Heart right ventricle (tissue), 16 donors: ENCODE data around the gene ARFGAP3. TPM values are rescaled to one million over a fixed set of nuclear protein-coding genes. Genes with fewer than 3 reads are reported as not detected.
A peak's percentile ranks its signal among the peaks of the same experiment; 100 is the strongest.

Experiments
- ATAC-seq, 8 donors: fragments of 200-7000 bp; cut with Tn5 transposase; one replicate each; pipeline ENCODE4 v1.9.1; 2020; ENCODE audit warnings: mild to moderate bottlenecking in 8 of 8, moderate library complexity in 8 of 8, moderate number of reproducible peaks in 1 of 8
- DNase-seq, 2 donors: peaks; one replicate each; pipeline ENCODE4 v3.0.0-alpha.2; 2020
- H3K27ac ChIP-seq, 10 donors: fragments of 200-600 bp; sonication (generic) in 2 of 10; one replicate each; pipeline versions ENCODE4 v1.5.0 to v1.8.0; 2020 to 2022; ENCODE audit warnings: mild to moderate bottlenecking in 3 of 10
- H3K27me3 ChIP-seq, 7 donors: fragments of 200-600 bp; one replicate each; pipeline ENCODE4 v1.8.0; 2021 to 2022; ENCODE audit warnings: mild to moderate bottlenecking in 2 of 7
- H3K36me3 ChIP-seq, 9 donors: fragments of 200-600 bp; sonication (generic) in 1 of 9; one replicate each; pipeline versions ENCODE4 v1.5.0 to v1.8.0; 2020 to 2022; ENCODE audit warnings: mild to moderate bottlenecking in 2 of 9
- H3K4me1 ChIP-seq, 9 donors: fragments of 200-600 bp; sonication (generic) in 1 of 9; one replicate each; pipeline versions ENCODE4 v1.5.0 to v1.8.0; 2020 to 2022; ENCODE audit warnings: mild to moderate bottlenecking in 4 of 9
- H3K4me3 ChIP-seq, 10 donors: fragments of 200-600 bp; sonication (generic) in 2 of 10; one replicate each; pipeline versions ENCODE4 v1.5.0 to v1.8.0; 2020 to 2022; ENCODE audit warnings: mild to moderate bottlenecking in 7 of 10, moderate library complexity in 2 of 10
- H3K9me3 ChIP-seq, 11 donors: fragments of 200-600 bp in 10 of 11; sonication (generic) in 2 of 11; one replicate each; pipeline versions ENCODE4 v1.5.0 to v1.8.0; 2013 to 2022; ENCODE audit warnings: mild to moderate bottlenecking in 2 of 11, control low read depth in 1 of 11, moderate library complexity in 1 of 11
- CTCF ChIP-seq, 9 donors: fragments of 200-600 bp; sonication (generic) in 2 of 9; IDR thresholded peaks; one replicate each; pipeline versions ENCODE4 v1.5.0 to v1.8.0; 2021 to 2022; ENCODE audit warnings: antibody characterized with exemption in 9 of 9, mild to moderate bottlenecking in 5 of 9, moderate library complexity in 1 of 9
- WGBS, 2 donors: extraction: QIAGEN DNeasy Blood & Tissue Kit; methylation state at CpG; one replicate each; pipeline ENCODE4 v1.1.7; 2013; ENCODE audit warnings: inconsistent platforms in 1 of 2; 5-methylcytosine and 5-hydroxymethylcytosine counted together
- intact Hi-C, 10 donors: fragments of 100-400 bp; cut with DNase I; formaldehyde crosslinking; loops; one replicate each; pipeline versions ENCODE4 v1.11.1 to v1.14.2; 2022
- polyA plus RNA-seq, 2 donors: library from polyadenylated mRNA; stranded (reverse); fragments of 200-250 nt; gene quantifications; one replicate each; pipeline ENCODE4 v1.2.3, GENCODE V29; 2013
- total RNA-seq, 10 donors: library from RNA; stranded (reverse); fragmentation: NEBNext Ultra II Directional in 3 of 10; extraction: Animal tissue kit (Norgen Biotek cat#: 25700) in 3 of 10; gene quantifications; one replicate each; pipeline versions ENCODE4 v1.2.1 to v1.2.4, GENCODE V29; 2021 to 2023
- donor health status: Arrhythmogenic right ventricular cardiomyopathy.
- donor health status: ischemic (EF 13 %, LVEDD 7.1; RV severe dilation, severe dysfunction).
- donor health status: healthy with polysubstance abuse.
- donor health status: DM: no; HTN: yes; CAD: no.
- donor health status: DM: no; HTN: no; CAD: no.
- donor health status: ischemic (EF 25% LVEDD 6.9; RV normal size, moderate dysfunction).
- donor health status: ischemic (EF 25% LVEDD 5.7; RV mildly dilated, moderate dysfunction).
- donor health status: healthy.
- donor health status: DM: yes; HTN: yes; CAD: no.
- donor health status: Ischemic cardiomyopathy.
- donor health status: ischemic (EF 35%, LVEDD 5.7; RV mildly dilated, moderate dysfunction).
- donor health status: nonischemic (EF 11% LVEDD 7.7; RV severe dilation, severe dysfunction).
- donor health status: DM: yes; HTN: yes; CAD: no.
- donor health status: PGD.
- donor health status: ischemic (EF 29% LVEDD 5.4; RV normal size, mild dysfunction).
- donor health status: nonischemic (EF 23%, LVEDD 6.1; RV moderate dilation, normal function).

The ARFGAP3 gene
- total and polyA plus RNA-seq, 12 donors: 10.6 to 29.4 (median 23.2) TPM

DNA sequence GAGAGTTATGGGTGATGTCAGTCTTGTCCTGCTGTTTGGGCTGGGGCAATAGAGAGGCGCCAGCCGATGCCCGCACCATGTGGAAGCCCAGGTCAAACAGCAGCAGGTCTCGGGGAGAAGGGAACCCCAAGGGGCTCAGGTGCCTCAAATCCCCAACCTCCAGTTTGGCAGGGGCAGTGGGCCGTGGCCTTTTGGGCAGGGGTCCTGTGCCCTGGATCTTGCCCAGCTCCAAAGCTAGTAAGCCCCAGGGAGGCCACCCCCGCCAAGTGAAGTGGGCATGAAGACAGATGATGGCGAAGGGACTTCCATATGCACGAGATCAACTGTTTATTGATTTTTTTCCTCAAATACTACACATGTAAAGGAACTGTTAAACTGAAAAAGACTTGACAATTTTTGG lies 12.4 kb upstream of the ARFGAP3 start:
- H3K9me3 ChIP-seq: no peaks in the 10 kb centered on the region
- no peak for DNase-seq
- H3K36me3 ChIP-seq: peaks cover 0 to 57% (median 29%) of the 10 kb centered on the region in 9 donors
- peaks cover 4 to 24% (median 15%) of the 10 kb centered on the region in 9 donors for H3K4me1 ChIP-seq
- no peaks in the 10 kb centered on the region for H3K27me3 ChIP-seq
- no peak overlapping the region for H3K4me3 ChIP-seq
- intact Hi-C loops: loop anchor here in 6 of 10 donors (5.0 to 10.0 kb wide), 7 partner anchors 33 to 218 kb away; partner anchors contain the start of gene TTLL1 (in 2 of the 6)
- WGBS, 2 donors: 91 to 94% methylated on average over 8 of the region's 8 CpGs
- no peak for ATAC-seq
- no peak for TF ChIP-seq CTCF (IDR thresholded peaks at IDR 0.05)
- H3K27ac ChIP-seq: peak overlapping the region in 2 of 10 donors; percentile 68 to 76

GRCh38 chr22:42868751-42869251 lies 11.7 kb upstream of the ARFGAP3 start:
- H3K27me3 ChIP-seq: no peaks in the 10 kb centered on the region
- WGBS, 2 donors: 51 to 60% methylated on average over 16 of the region's 16 CpGs
- H3K4me3 ChIP-seq: no peak overlapping the region
- no peaks in the 10 kb centered on the region for H3K9me3 ChIP-seq
- no peak for TF ChIP-seq CTCF (IDR thresholded peaks at IDR 0.05)
- intact Hi-C loops: loop anchor here in 6 of 10 donors (5.0 to 10.0 kb wide), 7 partner anchors 34 to 218 kb away; partner anchors contain the start of gene TTLL1 (in 2 of the 6)
- peaks cover 4 to 24% (median 15%) of the 10 kb centered on the region in 9 donors for H3K4me1 ChIP-seq
- H3K27ac ChIP-seq: peak overlapping the region in 9 of 10 donors; percentile 20 to 76 (median 57)
- peak; percentile 50 to 85 (median 77) for ATAC-seq
- H3K36me3 ChIP-seq: peaks cover 0 to 50% (median 23%) of the 10 kb centered on the region in 9 donors
- peak; percentile 62 to 72 for DNase-seq

DNA sequence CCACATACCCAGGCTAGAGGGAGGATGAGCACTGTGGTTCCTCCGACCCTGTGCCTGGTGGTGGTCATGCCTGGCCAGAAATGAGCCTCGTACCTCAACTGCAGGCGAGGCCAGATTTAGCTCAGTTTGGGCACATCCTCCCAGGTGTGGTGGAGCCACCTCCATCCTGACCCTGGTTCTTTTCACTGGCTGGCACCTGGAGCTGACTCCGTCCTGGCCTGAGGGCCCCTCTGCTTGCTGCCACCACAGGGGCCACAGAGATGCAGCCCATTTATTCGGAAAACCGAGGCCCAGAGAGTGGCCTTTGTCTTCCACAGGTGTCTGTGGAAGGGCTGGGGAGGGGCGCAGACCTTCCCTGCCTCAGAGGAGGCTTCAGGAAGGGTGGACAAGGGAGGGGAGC lies 9.0 kb upstream of the ARFGAP3 start:
- TF ChIP-seq CTCF (IDR thresholded peaks at IDR 0.05): no peak
- intact Hi-C loops: loop anchor here in 6 of 10 donors (5.0 to 10.0 kb wide), 7 partner anchors 36 to 221 kb away; partner anchors contain the start of gene TTLL1 (in 2 of the 6)
- no peak overlapping the region for H3K4me3 ChIP-seq
- H3K36me3 ChIP-seq: peaks cover 0 to 23% (median 7%) of the 10 kb centered on the region in 9 donors
- DNase-seq (no peak), ATAC-seq (no peak)
- no peak overlapping the region for H3K27ac ChIP-seq
- no peaks in the 10 kb centered on the region for H3K27me3 ChIP-seq
- WGBS, 2 donors: 93 to 96% methylated on average over 7 of the region's 7 CpGs
- no peaks in the 10 kb centered on the region for H3K9me3 ChIP-seq
- H3K4me1 ChIP-seq: peaks cover 4 to 25% (median 15%) of the 10 kb centered on the region in 9 donors

GRCh38 chr22:42865536-42865935 lies 8.5 kb upstream of the ARFGAP3 start:
- no peaks in the 10 kb centered on the region for H3K27me3 ChIP-seq
- no peak for ATAC-seq
- H3K36me3 ChIP-seq: peaks cover 0 to 17% (median 6%) of the 10 kb centered on the region in 9 donors
- no peak for DNase-seq
- H3K27ac ChIP-seq: no peak overlapping the region
- H3K4me1 ChIP-seq: peaks cover 4 to 31% (median 15%) of the 10 kb centered on the region in 9 donors
- intact Hi-C loops: loop anchor here in 6 of 10 donors (5.0 to 10.0 kb wide), 7 partner anchors 37 to 222 kb away; partner anchors contain the start of gene TTLL1 (in 2 of the 6)
- 86 to 90% methylated on average over 8 of the region's 8 CpGs for WGBS, 2 donors
- TF ChIP-seq CTCF (IDR thresholded peaks at IDR 0.05): no peak
- no peaks in the 10 kb centered on the region for H3K9me3 ChIP-seq
- no peak overlapping the region for H3K4me3 ChIP-seq
